ENCODE data around the gene TIMM17A.

- TF ChIP-seq ZNF274 (IDR thresholded peaks at IDR 0.05; ENCODE audit: low read depth, low read length) (no peak), YY1 (IDR thresholded peaks at IDR 0.05; ENCODE audit: insufficient read depth, insufficient read length) (no peak), SUZ12 (IDR thresholded peaks at IDR 0.05; ENCODE audit: extremely low read depth, insufficient read depth, insufficient read length) (no peak)
These were observed 58.3 kb downstream of the TIMM17A start for GRCh38 chr1:202013603-202014002.

Measured in NT2/D1 (cell line).